DOHH2 (cell line): ENCODE results near the gene ANK2.

Experiments
- H3F3A ChIP-seq: fragments of 200-600 bp; sonication (generic), shearing (Covaris generic); 2 replicates; pipeline ENCODE4 v1.6.0; 2016; ENCODE audit warnings: antibody characterized with exemption, mild to moderate bottlenecking; ENCODE audit not compliant: control insufficient read depth, insufficient read depth
- H3K27ac ChIP-seq: fragments of 200-600 bp; sonication (generic); 2 replicates; pipeline ENCODE4 v1.5.1; 2014; ENCODE audit warnings: low read depth, mild to moderate bottlenecking, low read length, moderate library complexity
- H3K27me3 ChIP-seq: fragments of 200-600 bp; sonication (generic); 2 replicates; pipeline ENCODE4 v1.6.1; 2014; ENCODE audit warnings: mild to moderate bottlenecking, low read length, mixed read lengths; ENCODE audit not compliant: control insufficient read depth
- H3K36me3 ChIP-seq: fragments of 200-600 bp; sonication (generic); 2 replicates; pipeline ENCODE4 v1.6.1; 2014; ENCODE audit warnings: mild to moderate bottlenecking, low read length, moderate library complexity, mixed read lengths; ENCODE audit not compliant: control insufficient read depth
- H3K4me1 ChIP-seq: fragments of 200-600 bp; sonication (generic); 2 replicates; pipeline ENCODE4 v1.6.1; 2014; ENCODE audit warnings: mild to moderate bottlenecking, low read length, mixed read lengths; ENCODE audit not compliant: control insufficient read depth
- H3K4me2 ChIP-seq: fragments of 200-600 bp; sonication (generic); 2 replicates; pipeline ENCODE4 v1.6.0; 2014; ENCODE audit warnings: mild to moderate bottlenecking, low read length, moderate library complexity
- H3K4me3 ChIP-seq: fragments of 200-600 bp; sonication (generic); 2 replicates; pipeline ENCODE4 v1.5.1; 2014; ENCODE audit warnings: mild to moderate bottlenecking, low read length, mixed read lengths
- H3K79me2 ChIP-seq: fragments of 200-600 bp; sonication (generic); 2 replicates; pipeline ENCODE4 v1.6.1; 2014; ENCODE audit warnings: mild to moderate bottlenecking, low read length, mixed read lengths; ENCODE audit not compliant: control insufficient read depth
- H3K9me2 ChIP-seq: fragments of 200-600 bp; sonication (generic); replicated peaks from 2 replicates; pipeline ENCODE4 v1.6.1; 2014; ENCODE audit warnings: mild to moderate bottlenecking, low read length, mixed read lengths; ENCODE audit not compliant: control insufficient read depth
- H3K9me3 ChIP-seq: fragments of 200-600 bp; sonication (generic); 2 replicates; pipeline ENCODE4 v1.6.1; 2014; ENCODE audit warnings: antibody characterized with exemption, low read length, mixed read lengths; ENCODE audit not compliant: control insufficient read depth, insufficient read depth
- H4K20me1 ChIP-seq: fragments of 200-600 bp; sonication (generic); 2 replicates; pipeline ENCODE4 v1.6.0; 2014; ENCODE audit warnings: low read depth, mild to moderate bottlenecking, antibody characterized with exemption, low read length, moderate library complexity; ENCODE audit not compliant: control insufficient read depth, insufficient read depth
- CTCF ChIP-seq: fragments of 200-600 bp; sonication (generic); IDR thresholded peaks from one replicate; pipeline ENCODE4 v1.5.1; 2014; ENCODE audit warnings: antibody characterized with exemption, mild to moderate bottlenecking, low read depth, low read length; ENCODE audit not compliant: poor library complexity, severe bottlenecking
- EZH2phosphoT487 ChIP-seq: fragments of 200-600 bp; sonication (generic); IDR thresholded peaks from 2 replicates; pipeline ENCODE4 v1.6.1; 2017; ENCODE audit warnings: borderline replicate concordance, mild to moderate bottlenecking, antibody characterized with exemption, low read length, moderate library complexity, mixed read lengths

ANK2 gene

GRCh38 chr4:113109106-113109718 lies 59.8 kb downstream of the ANK2 start:
- Histone ChIP-seq H3K27ac (no peak overlapping the region), H4K20me1 (no peaks in the 10 kb centered on the region), H3K36me3 (no peaks in the 10 kb centered on the region), H3F3A (no peaks in the 10 kb centered on the region), H3K27me3 (no peaks in the 10 kb centered on the region), H3K4me3 (no peak overlapping the region), H3K9me3 (no peaks in the 10 kb centered on the region), H3K79me2 (no peaks in the 10 kb centered on the region), H3K4me2 (no peak overlapping the region), H3K9me2 (no peaks in the 10 kb centered on the region), H3K4me1 (no peaks in the 10 kb centered on the region)
- TF ChIP-seq EZH2phosphoT487: no peak
- TF ChIP-seq CTCF: no peak

GRCh38 chr4:113112338-113112978 lies 63.0 kb downstream of the ANK2 start:
- no peak overlapping the region for H3K4me2 ChIP-seq
- no peak for TF ChIP-seq EZH2phosphoT487
- TF ChIP-seq CTCF: no peak
- no peaks in the 10 kb centered on the region for H3K27me3 ChIP-seq
- no peaks in the 10 kb centered on the region for H3F3A ChIP-seq
- no peaks in the 10 kb centered on the region for H4K20me1 ChIP-seq
- no peak overlapping the region for H3K4me3 ChIP-seq
- no peaks in the 10 kb centered on the region for H3K4me1 ChIP-seq
- H3K9me3 ChIP-seq: no peaks in the 10 kb centered on the region
- H3K79me2 ChIP-seq: no peaks in the 10 kb centered on the region
- H3K36me3 ChIP-seq: no peaks in the 10 kb centered on the region
- no peak overlapping the region for H3K27ac ChIP-seq
- H3K9me2 ChIP-seq: no peaks in the 10 kb centered on the region

- Histone ChIP-seq H3K4me2 (no peak overlapping the region), H3K9me3 (no peaks in the 10 kb centered on the region), H3K79me2 (no peaks in the 10 kb centered on the region), H3K27ac (no peak overlapping the region), H3K36me3 (no peaks in the 10 kb centered on the region), H4K20me1 (no peaks in the 10 kb centered on the region), H3K27me3 (no peaks in the 10 kb centered on the region), H3K9me2 (no peaks in the 10 kb centered on the region), H3K4me1 (no peaks in the 10 kb centered on the region), H3F3A (no peaks in the 10 kb centered on the region), H3K4me3 (no peak overlapping the region)
- TF ChIP-seq CTCF (no peak), EZH2phosphoT487 (no peak)
These were observed 63.7 kb downstream of the ANK2 start for GRCh38 chr4:113113151-113113550.
